Kidney (tissue), 14 donors: ENCODE measurements around the gene LCNL1. TPM values are rescaled to one million over a fixed set of nuclear protein-coding genes. Genes with fewer than 3 reads are reported as not detected.

Experiments
- DNase-seq, 5 donors: peaks; one replicate each; pipeline ENCODE4 v3.0.0-alpha.2; 2013 to 2020
- FAIRE-seq: peaks from 2 replicates; lab custom pipeline; 2012; peaks lifted over from hg19 to GRCh38; lab: Jason Lieb, UNC
- H3K27ac ChIP-seq, 2 donors: one replicate each; pipeline ENCODE4 v1.7.0; 2013; ENCODE audit warnings: low read depth in 2 of 2, low read length in 2 of 2, inconsistent platforms in 1 of 2
- H3K27me3 ChIP-seq: one replicate; pipeline ENCODE4 v1.7.1; 2013; ENCODE audit warnings: low read length, inconsistent platforms; ENCODE audit not compliant: control insufficient read depth, insufficient read depth
- H3K36me3 ChIP-seq, 3 donors: one replicate each; pipeline versions ENCODE4 v1.7.0 to v1.7.1; 2013; ENCODE audit warnings: low read length in 3 of 3, control low read depth in 1 of 3, inconsistent platforms in 1 of 3; ENCODE audit not compliant: insufficient read depth in 3 of 3, control insufficient read depth in 2 of 3
- H3K4me1 ChIP-seq, 3 donors: one replicate each; pipeline versions ENCODE4 v1.7.0 to v1.7.1; 2013; ENCODE audit warnings: low read length in 3 of 3, inconsistent platforms in 1 of 3, low read depth in 1 of 3; ENCODE audit not compliant: control insufficient read depth in 2 of 3, insufficient read depth in 2 of 3
- H3K4me3 ChIP-seq, 3 donors: one replicate each; pipeline versions ENCODE4 v1.7.0 to v1.8.1; 2013; ENCODE audit warnings: low read length in 3 of 3, control low read depth in 1 of 3, inconsistent platforms in 1 of 3
- H3K9ac ChIP-seq, 3 donors: one replicate each; pipeline versions ENCODE4 v1.7.0 to v1.7.1; 2013; ENCODE audit warnings: low read length in 3 of 3, control low read depth in 1 of 3, inconsistent platforms in 1 of 3
- H3K9me3 ChIP-seq, 3 donors: one replicate each; pipeline versions ENCODE4 v1.7.0 to v1.7.1; 2013; ENCODE audit warnings: low read length in 3 of 3, control low read depth in 1 of 3, inconsistent platforms in 1 of 3; ENCODE audit not compliant: control insufficient read depth in 2 of 3, insufficient read depth in 1 of 3
- intact Hi-C: fragments of 100-400 bp; cut with DNase I; formaldehyde crosslinking; loops from one replicate; pipeline ENCODE4 v1.11.1; 2022
- polyA plus RNA-seq: library from polyadenylated mRNA; stranded (reverse); fragments of 350-450 nt; fragmentation: Illumina TruSeq; extraction: RNeasy Lipid Tissue Mini Kit (QIAGEN cat#74804); gene quantifications from one replicate; pipeline ENCODE4 v1.2.3, GENCODE V29; 2014; ENCODE audit warnings: low read depth, low replicate concordance; ENCODE audit not compliant: insufficient read depth
- total RNA-seq: library from RNA; stranded (reverse); fragmentation: NEBNext Ultra II Directional; extraction: Animal tissue kit (Norgen Biotek cat#: 25700); gene quantifications from one replicate; pipeline ENCODE4 v1.2.1, GENCODE V29; 2021
- TF ChIP-seq, protein P1 (sequence below): IDR thresholded peaks from 3 replicates; pipeline ENCODE4 v1.5.1; 2012; ENCODE audit warnings: mild to moderate bottlenecking, moderate library complexity, borderline replicate concordance; ENCODE audit not compliant: insufficient read depth; ENCODE audit errors: extremely low read depth
- donor health status: control.
- donor health status: control.
- donor health status: control.
- donor health status: control.
- donor health status: control.
- donor health status: DM: yes; HTN: yes; CAD: no.
- donor health status: Normal renal cell carcinoma (clear cell type).

Gene LCNL1
- total and polyA plus RNA-seq, 2 donors from 2014 or later, result 0.54 to 1.4 TPM

- no peaks in the 10 kb centered on the region for H3K9me3 ChIP-seq
- H3K4me1 ChIP-seq, result peaks cover 0 to 14% (median 0%) of the 10 kb centered on the region in 3 donors
- intact Hi-C loops, result no loop called here
- H3K27ac ChIP-seq, result no peak overlapping the region
- DNase-seq, result peak in 2 of 5 donors; percentile 83 to 85
- peaks cover 0 to 3% (median 0%) of the 10 kb centered on the region in 3 donors for H3K36me3 ChIP-seq
- H3K4me3 ChIP-seq, result no peak overlapping the region
- TF ChIP-seq, protein P1, sequence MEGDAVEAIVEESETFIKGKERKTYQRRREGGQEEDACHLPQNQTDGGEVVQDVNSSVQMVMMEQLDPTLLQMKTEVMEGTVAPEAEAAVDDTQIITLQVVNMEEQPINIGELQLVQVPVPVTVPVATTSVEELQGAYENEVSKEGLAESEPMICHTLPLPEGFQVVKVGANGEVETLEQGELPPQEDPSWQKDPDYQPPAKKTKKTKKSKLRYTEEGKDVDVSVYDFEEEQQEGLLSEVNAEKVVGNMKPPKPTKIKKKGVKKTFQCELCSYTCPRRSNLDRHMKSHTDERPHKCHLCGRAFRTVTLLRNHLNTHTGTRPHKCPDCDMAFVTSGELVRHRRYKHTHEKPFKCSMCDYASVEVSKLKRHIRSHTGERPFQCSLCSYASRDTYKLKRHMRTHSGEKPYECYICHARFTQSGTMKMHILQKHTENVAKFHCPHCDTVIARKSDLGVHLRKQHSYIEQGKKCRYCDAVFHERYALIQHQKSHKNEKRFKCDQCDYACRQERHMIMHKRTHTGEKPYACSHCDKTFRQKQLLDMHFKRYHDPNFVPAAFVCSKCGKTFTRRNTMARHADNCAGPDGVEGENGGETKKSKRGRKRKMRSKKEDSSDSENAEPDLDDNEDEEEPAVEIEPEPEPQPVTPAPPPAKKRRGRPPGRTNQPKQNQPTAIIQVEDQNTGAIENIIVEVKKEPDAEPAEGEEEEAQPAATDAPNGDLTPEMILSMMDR, result no peak
- no peak for FAIRE-seq
- H3K9ac ChIP-seq, result no peak overlapping the region
- peaks cover 4% of the 10 kb centered on the region for H3K27me3 ChIP-seq
These were observed 3.8 kb upstream of the LCNL1 start for GRCh38 chr9:136978865-136979544.

GRCh38 chr9:136979769-136980587 lies 2.8 kb upstream of the LCNL1 start:
- H3K27ac ChIP-seq, result no peak overlapping the region
- H3K9me3 ChIP-seq, result no peaks in the 10 kb centered on the region
- H3K27me3 ChIP-seq, result peaks cover 5% of the 10 kb centered on the region
- H3K4me3 ChIP-seq, result no peak overlapping the region
- peaks cover 0 to 3% (median 0%) of the 10 kb centered on the region in 3 donors for H3K36me3 ChIP-seq
- TF ChIP-seq, protein P1, result no peak
- H3K9ac ChIP-seq, result no peak overlapping the region
- H3K4me1 ChIP-seq, result peaks cover 0 to 13% (median 0%) of the 10 kb centered on the region in 3 donors
- no peak for FAIRE-seq
- intact Hi-C loops, result no loop called here
- no peak for DNase-seq

DNA sequence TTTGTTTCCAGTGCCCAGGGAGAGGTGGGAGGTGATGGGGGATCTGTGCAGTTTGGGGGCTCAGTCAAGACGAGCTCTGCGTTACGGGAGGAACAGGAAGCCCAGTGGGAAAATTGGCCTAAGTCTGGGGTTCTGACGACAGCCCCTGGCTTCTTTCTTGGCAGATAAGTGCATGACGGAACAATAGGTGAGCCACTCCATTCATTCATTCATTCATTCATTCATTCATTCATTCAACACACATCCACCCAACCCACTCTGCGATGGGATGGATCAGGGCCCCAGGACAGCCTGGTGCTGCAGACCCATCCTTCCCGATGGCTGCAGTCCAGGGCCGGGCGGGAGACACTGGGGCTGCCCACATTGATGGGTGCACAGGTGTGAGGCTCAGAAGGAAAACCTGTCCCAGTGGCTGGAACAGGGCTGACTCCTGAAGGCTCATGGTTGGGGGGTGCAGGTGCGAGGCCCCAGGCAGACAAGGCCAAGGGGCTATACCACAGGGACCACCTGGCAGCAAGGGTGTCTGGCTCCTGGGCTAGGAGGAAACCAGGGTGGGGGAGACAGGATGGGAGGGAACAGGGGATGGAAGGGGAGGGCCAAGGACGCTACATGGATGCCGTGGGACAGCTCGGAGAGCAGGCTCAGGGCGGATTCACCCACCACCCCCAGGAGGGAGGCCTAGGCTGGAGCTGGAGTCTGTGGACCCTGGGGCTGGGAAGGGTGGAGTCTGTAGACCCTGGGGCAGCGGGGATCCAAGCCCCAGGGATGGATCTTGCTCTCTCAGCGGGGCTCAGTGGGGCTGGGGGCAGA lies 1.9 kb upstream of the LCNL1 start:
- no peaks in the 10 kb centered on the region for H3K9me3 ChIP-seq
- H3K27me3 ChIP-seq, result peaks cover 5% of the 10 kb centered on the region

More for the DNA sequence above, 1.9 kb upstream of the LCNL1 start:
- no peak for DNase-seq
- TF ChIP-seq, protein P1, result no peak
- Histone ChIP-seq H3K27ac (peak overlapping the region in 1 of 2 donors; percentile 78), H3K4me3 (no peak overlapping the region), H3K4me1 (peaks cover 0 to 6% (median 0%) of the 10 kb centered on the region in 3 donors), H3K36me3 (peaks cover 0 to 3% (median 0%) of the 10 kb centered on the region in 3 donors), H3K9ac (no peak overlapping the region)
- intact Hi-C loops, result no loop called here
- FAIRE-seq, result no peak
